Stimulated activated CD4-positive, alpha-beta T cell treated with anti-CD3 and anti-CD28 coated beads, Interleukin-4, amount 100 ng/mL, for 1 hour (primary cell): Measurements from ENCODE around the gene XPO5.

Source experiments
- DNase-seq: peaks from one replicate; pipeline ENCODE4 v3.0.0-alpha.2; 2020

XPO5 gene

GRCh38 chr6:43494766-43495165 lies 81.1 kb downstream of the XPO5 start:
- DNase-seq = no peak

- DNase-seq = no peak
Measured at GRCh38 chr6:43494321-43494720, 81.5 kb downstream of the XPO5 start.

GRCh38 chr6:43493833-43494232 lies 82.0 kb downstream of the XPO5 start:
- no peak for DNase-seq

GRCh38 chr6:43493230-43493629 lies 82.6 kb downstream of the XPO5 start:
- DNase-seq = no peak

GRCh38 chr6:43492673-43493072 lies 83.2 kb downstream of the XPO5 start:
- DNase-seq = no peak

GRCh38 chr6:43491750-43492661 lies 83.8 kb downstream of the XPO5 start:
- DNase-seq = no peak

- no peak for DNase-seq
Measured at GRCh38 chr6:43490523-43490939, 85.3 kb downstream of the XPO5 start.

GRCh38 chr6:43489277-43490072 lies 86.4 kb downstream of the XPO5 start:
- no peak for DNase-seq

GRCh38 chr6:43488667-43489276 lies 87.1 kb downstream of the XPO5 start:
- DNase-seq = no peak

GRCh38 chr6:43481591-43482236 lies 94.1 kb downstream of the XPO5 start:
- DNase-seq = no peak

- no peak for DNase-seq
Measured at GRCh38 chr6:43481075-43481474, 94.8 kb downstream of the XPO5 start.

GRCh38 chr6:43478008-43478372 lies 97.8 kb downstream of the XPO5 start:
- DNase-seq = no peak

- DNase-seq = peak; percentile 99
Measured at GRCh38 chr6:43477235-43478007, 98.4 kb downstream of the XPO5 start, which contains the start of gene TJAP1. TSS of gene TJAP1 (plus strand) at chr6:43477570. CDS start at chr6:43499002, 21,432 bp downstream.

- DNase-seq = no peak
Measured at GRCh38 chr6:43476746-43477145, 99.1 kb downstream of the XPO5 start.

- DNase-seq = no peak
Measured at GRCh38 chr6:43475516-43475915, 100.3 kb downstream of the XPO5 start.

GRCh38 chr6:43472515-43472914 lies 103.3 kb downstream of the XPO5 start:
- no peak for DNase-seq
